22Rv1 (cell line): Measurements from ENCODE around the gene CCDC120.

Experiments used
- H3K27ac ChIP-seq: fragments of 450-650 bp; 2 replicates; pipeline ENCODE4 v1.5.1; 2017
- CTCF ChIP-seq: fragments of 450-650 bp; IDR thresholded peaks from 2 replicates; pipeline ENCODE4 v1.5.1; 2017; ENCODE audit warnings: mild to moderate bottlenecking
- ZFX ChIP-seq: fragments of 450-650 bp; IDR thresholded peaks from 2 replicates; pipeline ENCODE4 v1.6.1; 2017; ENCODE audit warnings: antibody characterized with exemption, borderline replicate concordance

The CCDC120 gene

GRCh38 chrX:49102190-49102589 lies 43.4 kb downstream of the CCDC120 start:
- TF ChIP-seq CTCF (no peak), ZFX (no peak)
- peak overlapping the region; percentile 82 for H3K27ac ChIP-seq

GRCh38 chrX:49103637-49104036 lies 44.8 kb downstream of the CCDC120 start:
- H3K27ac ChIP-seq = no peak overlapping the region
- no peak for TF ChIP-seq ZFX

- no peak for TF ChIP-seq CTCF
- TF ChIP-seq ZFX = no peak
- no peak overlapping the region for H3K27ac ChIP-seq
Observed at GRCh38 chrX:49106296-49106695, 47.5 kb downstream of the CCDC120 start.

- H3K27ac ChIP-seq = no peak overlapping the region
- TF ChIP-seq ZFX (no peak), CTCF (peak; percentile 24)
Observed at GRCh38 chrX:49106930-49107329, 48.1 kb downstream of the CCDC120 start.

- H3K27ac ChIP-seq = no peak overlapping the region
- TF ChIP-seq ZFX (no peak), CTCF (no peak)
Observed at GRCh38 chrX:49108641-49109040, 49.8 kb downstream of the CCDC120 start.

- TF ChIP-seq CTCF (no peak), ZFX (no peak)
- H3K27ac ChIP-seq = no peak overlapping the region
Observed at GRCh38 chrX:49110417-49110816, 51.6 kb downstream of the CCDC120 start.

- no peak overlapping the region for H3K27ac ChIP-seq
- TF ChIP-seq CTCF = no peak
- no peak for TF ChIP-seq ZFX
Observed at GRCh38 chrX:49111791-49112190, 53.0 kb downstream of the CCDC120 start.

GRCh38 chrX:49116076-49116475 lies 57.3 kb downstream of the CCDC120 start:
- TF ChIP-seq ZFX (no peak), CTCF (no peak)
- no peak overlapping the region for H3K27ac ChIP-seq
